Naive thymus-derived CD8-positive, alpha-beta T cell (primary cell): ENCODE data around the gene C17orf50. TPM values are rescaled to one million over a fixed set of nuclear protein-coding genes. Genes with fewer than 3 reads are reported as not detected.
A peak's percentile ranks its signal among the peaks of the same experiment; 100 is the strongest.

ENCODE experiments used
- ATAC-seq, 2 donors: fragments of 150-1000 bp; cut with Tn5 transposase in 1 of 2; sonication (Bioruptor Pico), chemical (Tn5 transposase) in 1 of 2; 1 replicate in 1 of 2; 2 replicates in 1 of 2; pipeline ENCODE4 v1.10.0; 2021; ENCODE audit warnings: mild to moderate bottlenecking in 2 of 2, moderate library complexity in 2 of 2
- POLR2A ChIA-PET: fragments of 350-600 bp; sonication (Branson Sonifier 250); formaldehyde crosslinking; loops from one replicate; lab custom pipeline; 2021; ENCODE audit warnings: antibody characterized with exemption; lab: Charles Lee
- DNase-seq, 10 donors: peaks; one replicate each; pipeline versions ENCODE4 v3.0.0 to v3.0.0-alpha.2; 2020 to 2022
- H3K27ac Mint-ChIP-seq, 10 donors: one replicate each; pipeline ENCODE4 v1.8.0; 2020 to 2022; ENCODE audit warnings: mild to moderate bottlenecking in 10 of 10, mixed read lengths in 10 of 10, moderate library complexity in 4 of 10, inconsistent platforms in 1 of 10
- H3K27me3 Mint-ChIP-seq, 5 donors: one replicate each; pipeline ENCODE4 v1.8.0; 2021 to 2022; ENCODE audit warnings: mixed read lengths in 5 of 5
- H3K36me3 Mint-ChIP-seq, 3 donors: one replicate each; pipeline ENCODE4 v1.8.0; 2020 to 2022; ENCODE audit warnings: mixed read lengths in 3 of 3, mild to moderate bottlenecking in 2 of 3, inconsistent platforms in 1 of 3
- H3K4me1 Mint-ChIP-seq, 4 donors: one replicate each; pipeline ENCODE4 v1.8.0; 2021 to 2022; ENCODE audit warnings: mixed read lengths in 4 of 4
- H3K4me3 Mint-ChIP-seq, 10 donors: one replicate each; pipeline ENCODE4 v1.8.0; 2020 to 2022; ENCODE audit warnings: mild to moderate bottlenecking in 10 of 10, mixed read lengths in 10 of 10, moderate library complexity in 6 of 10, inconsistent platforms in 1 of 10
- H3K9me3 Mint-ChIP-seq, 9 donors: one replicate each; pipeline ENCODE4 v1.8.0; 2020 to 2022; ENCODE audit warnings: mixed read lengths in 9 of 9, mild to moderate bottlenecking in 3 of 9, inconsistent platforms in 1 of 9, moderate library complexity in 1 of 9
- polyA plus RNA-seq, 3 donors: library from polyadenylated mRNA; unstranded; fragments of 300-500 nt; fragmentation: Illumina TruSeq; gene quantifications; one replicate each; pipeline ENCODE4 v1.2.3, GENCODE V29; 2021
- total RNA-seq, 8 experiments: library from RNA in 2 of 8; stranded (reverse) in 2 of 8; gene quantifications; one replicate each; pipeline ENCODE4 v1.2.3 and lab custom pipeline; 2021 to 2026

C17orf50 gene
- total RNA-seq (under 1 TPM in 1 of 2 experiments, not detected in 1; 0.38 TPM), polyA plus RNA-seq (1 to 10 TPM in 1 of 3 donors, under 1 TPM in 2; 0.20 to 2.1 (median 0.67) TPM), total RNA-seq (lab: John Stamatoyannopoulos, UW) (0 to 0.21 (median 0.04) reads per million in 6 experiments)

GRCh38 chr17:35760587-35760986 is at the start of gene C17orf50:
TSS of gene C17orf50 (plus strand) at chr17:35760887. CDS start at chr17:35760942, 55 bp downstream.
- no peaks in the 10 kb centered on the region for H3K36me3 Mint-ChIP-seq
- ATAC-seq (no peak), DNase-seq (no peak)
- H3K4me3 Mint-ChIP-seq = no peak within 1 kb of the TSS
- no peaks in the 10 kb centered on the region for H3K27me3 Mint-ChIP-seq
- POLR2A ChIA-PET = interaction anchor here (1.0 kb wide), 1 partner anchor 30 kb away, joined by 3 read pairs; no protein-coding TSS in a partner anchor
- H3K4me1 Mint-ChIP-seq = peaks cover 6 to 9% (median 7%) of the 10 kb centered on the region in 4 donors
- peak within 1 kb of the TSS in 1 of 10 donors; percentile 38 for H3K27ac Mint-ChIP-seq
- H3K9me3 Mint-ChIP-seq = no peaks in the 10 kb centered on the region

- POLR2A ChIA-PET = no interaction called here
- peaks cover 16 to 33% (median 32%) of the 10 kb centered on the region in 4 donors for H3K4me1 Mint-ChIP-seq
- H3K9me3 Mint-ChIP-seq = no peaks in the 10 kb centered on the region
- H3K4me3 Mint-ChIP-seq = peak overlapping the region in 1 of 10 donors; percentile 9
- peak overlapping the region in 3 of 10 donors; percentile 37 to 78 (median 71) for H3K27ac Mint-ChIP-seq
- ATAC-seq (no peak), DNase-seq (no peak)
- no peaks in the 10 kb centered on the region for H3K27me3 Mint-ChIP-seq
- peaks cover 0 to 45% (median 14%) of the 10 kb centered on the region in 3 donors for H3K36me3 Mint-ChIP-seq
Observed at GRCh38 chr17:35710950-35711349, 49.7 kb upstream of the C17orf50 start.

DNA sequence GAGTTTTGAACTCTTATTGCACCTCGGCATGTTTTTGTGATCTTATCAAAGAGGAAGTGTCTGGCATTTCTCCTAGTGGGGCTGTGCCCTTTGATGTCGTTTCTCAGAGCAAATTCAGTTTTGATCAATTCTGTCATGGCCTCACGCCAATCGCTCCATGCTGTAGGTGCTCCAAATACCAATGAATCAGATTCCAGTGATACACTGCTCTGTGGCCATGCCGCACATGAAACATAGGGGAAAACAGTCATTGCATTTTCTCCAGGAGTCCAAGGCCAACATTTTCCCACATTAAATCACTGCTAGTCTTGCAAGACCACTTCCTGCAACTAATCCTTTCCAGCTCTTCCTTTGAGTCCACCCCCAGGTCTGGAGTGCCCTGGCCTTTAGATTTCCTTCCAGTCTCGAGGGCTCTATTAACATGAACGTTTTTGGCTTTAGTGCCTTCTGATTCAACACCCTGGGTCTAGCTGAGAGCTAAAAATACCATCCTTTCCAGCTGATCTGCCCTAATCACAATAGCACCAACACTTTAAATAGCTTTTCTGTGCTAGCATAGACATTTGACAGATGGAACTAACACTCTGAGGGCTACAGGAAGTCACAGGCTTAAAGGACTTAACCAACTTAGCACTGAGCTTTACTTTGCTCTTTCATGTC is 47.5 kb upstream of the C17orf50 start:
- POLR2A ChIA-PET = no interaction called here
- H3K4me1 Mint-ChIP-seq = peaks cover 7 to 22% (median 17%) of the 10 kb centered on the region in 4 donors
- peak; percentile 23 to 49 for ATAC-seq
- peak overlapping the region in 1 of 10 donors; percentile 43 for H3K27ac Mint-ChIP-seq
- H3K27me3 Mint-ChIP-seq = no peaks in the 10 kb centered on the region
- no peaks in the 10 kb centered on the region for H3K9me3 Mint-ChIP-seq
- no peak for DNase-seq
- no peak overlapping the region for H3K4me3 Mint-ChIP-seq
- peaks cover 0 to 54% (median 22%) of the 10 kb centered on the region in 3 donors for H3K36me3 Mint-ChIP-seq

DNA sequence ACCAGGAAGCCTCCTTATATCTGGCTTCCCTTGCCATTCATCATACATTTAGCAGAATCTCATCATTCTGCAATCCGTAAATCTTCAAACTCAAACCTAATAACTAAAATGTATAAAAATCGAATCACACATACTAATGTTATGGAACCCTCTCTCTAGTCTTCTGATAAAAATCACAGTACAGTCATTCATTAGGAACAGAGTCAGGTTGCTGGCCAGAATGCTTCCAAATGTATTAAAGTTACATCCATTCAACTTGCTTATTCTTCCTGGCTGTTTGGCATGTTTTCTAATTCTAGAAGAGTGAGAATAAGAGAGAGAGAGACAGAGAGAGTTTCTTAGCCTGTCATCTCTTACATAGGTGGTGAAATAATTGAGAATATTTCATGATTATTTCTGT is 45.7 kb upstream of the C17orf50 start:
- ATAC-seq (no peak), DNase-seq (no peak)
- Mint-ChIP-seq H3K9me3 (no peaks in the 10 kb centered on the region), H3K36me3 (peaks cover 0 to 55% (median 28%) of the 10 kb centered on the region in 3 donors), H3K4me3 (no peak overlapping the region), H3K27me3 (no peaks in the 10 kb centered on the region), H3K27ac (no peak overlapping the region), H3K4me1 (peaks cover 0 to 12% (median 7%) of the 10 kb centered on the region in 4 donors)
- POLR2A ChIA-PET = no interaction called here

DNA sequence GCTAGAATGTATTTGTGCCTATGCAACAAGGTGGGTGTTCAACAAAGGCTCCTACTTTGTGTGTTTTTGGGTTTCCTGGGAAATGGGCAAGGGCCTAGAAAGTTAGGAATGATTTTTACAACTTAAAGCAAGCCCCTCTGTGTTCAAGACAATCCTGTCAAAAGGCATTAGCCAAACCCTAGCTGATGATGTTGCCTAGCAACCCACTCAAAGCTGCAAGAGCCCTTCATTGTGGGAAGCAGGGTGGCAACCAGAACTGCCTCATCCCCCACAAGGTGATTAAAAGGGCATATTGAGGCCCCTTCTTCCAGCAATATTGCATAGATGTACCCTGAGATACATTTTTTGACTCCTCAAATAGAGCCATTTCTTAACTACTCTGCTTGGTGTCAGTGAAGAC is 45.3 kb upstream of the C17orf50 start:
- H3K36me3 Mint-ChIP-seq = peaks cover 0 to 54% (median 26%) of the 10 kb centered on the region in 3 donors
- no peak overlapping the region for H3K27ac Mint-ChIP-seq
- POLR2A ChIA-PET = no interaction called here
- DNase-seq (no peak), ATAC-seq (no peak)
- H3K27me3 Mint-ChIP-seq = no peaks in the 10 kb centered on the region
- H3K4me3 Mint-ChIP-seq = no peak overlapping the region
- peaks cover 0 to 10% (median 7%) of the 10 kb centered on the region in 4 donors for H3K4me1 Mint-ChIP-seq
- H3K9me3 Mint-ChIP-seq = no peaks in the 10 kb centered on the region

- Mint-ChIP-seq H3K4me3 (no peak overlapping the region), H3K4me1 (peaks cover 0 to 8% (median 6%) of the 10 kb centered on the region in 4 donors), H3K9me3 (no peaks in the 10 kb centered on the region), H3K27ac (no peak overlapping the region), H3K36me3 (peaks cover 0 to 52% (median 24%) of the 10 kb centered on the region in 3 donors), H3K27me3 (no peaks in the 10 kb centered on the region)
- POLR2A ChIA-PET = no interaction called here
- ATAC-seq (no peak), DNase-seq (no peak)
Observed at GRCh38 chr17:35716173-35716572, 44.5 kb upstream of the C17orf50 start.

DNA sequence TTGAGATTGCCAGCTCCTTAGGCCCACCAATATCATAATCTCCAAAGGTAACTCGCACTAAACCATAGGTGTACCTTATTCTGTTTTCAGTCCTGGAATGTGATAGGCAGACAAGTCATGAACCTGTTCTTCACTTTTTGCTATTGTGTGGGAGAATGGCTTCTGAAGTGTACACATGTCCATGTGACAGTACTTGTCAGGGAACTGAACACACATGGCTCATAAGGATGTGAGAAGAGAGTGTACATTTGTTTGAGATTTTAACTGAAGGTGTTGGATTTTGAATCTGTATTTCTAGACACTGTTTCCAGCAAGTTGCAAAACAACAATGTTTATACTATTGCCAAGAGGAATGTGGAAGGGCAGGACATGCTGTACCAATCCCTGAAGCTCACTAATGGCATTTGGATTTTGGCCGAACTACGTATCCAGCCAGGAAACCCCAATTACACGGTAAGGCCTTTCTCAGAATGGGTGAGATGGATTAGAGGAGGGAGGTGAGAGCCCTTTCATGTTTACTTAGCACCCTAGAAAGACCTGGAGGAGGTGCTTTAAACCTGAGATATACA is 43.7 kb upstream of the C17orf50 start:
- peak overlapping the region in 1 of 10 donors; percentile 55 for H3K27ac Mint-ChIP-seq
- no peak overlapping the region for H3K4me3 Mint-ChIP-seq
- ATAC-seq (no peak), DNase-seq (no peak)
- POLR2A ChIA-PET = no interaction called here
- H3K27me3 Mint-ChIP-seq = no peaks in the 10 kb centered on the region
- H3K36me3 Mint-ChIP-seq = peaks cover 0 to 53% (median 23%) of the 10 kb centered on the region in 3 donors
- H3K4me1 Mint-ChIP-seq = peaks cover 0 to 5% (median 2%) of the 10 kb centered on the region in 4 donors
- H3K9me3 Mint-ChIP-seq = no peaks in the 10 kb centered on the region

GRCh38 chr17:35717475-35717874 is 43.2 kb upstream of the C17orf50 start:
- H3K36me3 Mint-ChIP-seq = peaks cover 0 to 57% (median 23%) of the 10 kb centered on the region in 3 donors
- ATAC-seq (no peak), DNase-seq (no peak)
- peaks cover 0 to 5% (median 0%) of the 10 kb centered on the region in 4 donors for H3K4me1 Mint-ChIP-seq
- POLR2A ChIA-PET = no interaction called here
- no peaks in the 10 kb centered on the region for H3K9me3 Mint-ChIP-seq
- H3K27ac Mint-ChIP-seq = no peak overlapping the region
- no peak overlapping the region for H3K4me3 Mint-ChIP-seq
- no peaks in the 10 kb centered on the region for H3K27me3 Mint-ChIP-seq

DNA sequence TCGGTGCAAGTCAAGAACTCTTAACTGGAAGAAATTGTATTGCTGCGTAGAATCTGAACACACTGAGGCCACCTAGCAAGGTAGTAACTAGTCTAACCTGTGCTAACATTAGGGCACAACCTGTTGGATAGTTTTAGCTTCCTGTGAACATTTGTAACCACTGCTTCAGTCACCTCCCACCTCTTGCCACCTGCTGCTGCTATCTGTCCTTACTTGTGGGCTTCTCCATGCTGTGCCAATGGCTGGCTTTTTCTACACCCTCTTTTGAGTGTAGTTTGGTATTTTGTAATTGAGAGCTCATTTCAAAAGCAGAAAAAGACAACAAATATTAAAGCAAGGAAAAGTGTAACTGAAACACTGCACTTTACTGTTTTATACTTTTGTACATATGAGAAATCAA is 37.0 kb upstream of the C17orf50 start:
- no peak for DNase-seq
- peaks cover 0 to 7% (median 0%) of the 10 kb centered on the region in 4 donors for H3K4me1 Mint-ChIP-seq
- no peak for ATAC-seq
- peaks cover 15 to 69% (median 27%) of the 10 kb centered on the region in 3 donors for H3K36me3 Mint-ChIP-seq
- H3K27me3 Mint-ChIP-seq = no peaks in the 10 kb centered on the region
- POLR2A ChIA-PET = interaction anchor here (1.7 kb wide), 1 partner anchor 8 kb away, joined by 4 read pairs; the partner anchor contains the start of gene RASL10B
- no peak overlapping the region for H3K27ac Mint-ChIP-seq
- H3K4me3 Mint-ChIP-seq = peak overlapping the region in 1 of 10 donors; percentile 16
- no peaks in the 10 kb centered on the region for H3K9me3 Mint-ChIP-seq

GRCh38 chr17:35725058-35725457 is 35.6 kb upstream of the C17orf50 start:
- Mint-ChIP-seq H3K27me3 (no peaks in the 10 kb centered on the region), H3K4me1 (peaks cover 5 to 9% (median 7%) of the 10 kb centered on the region in 4 donors), H3K36me3 (peaks cover 15 to 58% (median 22%) of the 10 kb centered on the region in 3 donors), H3K4me3 (no peak overlapping the region), H3K9me3 (no peaks in the 10 kb centered on the region), H3K27ac (peak overlapping the region in 1 of 10 donors; percentile 22)
- DNase-seq = no peak
- ATAC-seq = no peak
- POLR2A ChIA-PET = no interaction called here

DNA sequence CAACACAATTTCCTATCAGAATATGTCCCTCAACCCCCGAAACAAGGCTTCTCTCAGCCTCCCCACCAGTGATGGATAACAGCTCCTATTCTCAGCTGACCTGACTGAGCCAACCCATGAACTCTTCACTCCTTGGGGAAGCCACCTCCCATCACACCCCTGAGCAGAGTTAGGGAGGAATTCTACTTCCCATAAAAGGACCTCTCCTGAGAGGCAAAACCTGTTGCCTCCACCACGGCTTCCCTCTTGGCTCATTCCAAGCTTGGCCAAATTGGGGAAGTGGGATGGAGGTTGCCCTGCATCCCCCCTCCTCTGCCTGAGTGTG is 34.9 kb upstream of the C17orf50 start:
- POLR2A ChIA-PET = no interaction called here

GRCh38 chr17:35726127-35726952 is 34.3 kb upstream of the C17orf50 start:
- Mint-ChIP-seq H3K4me3 (no peak overlapping the region), H3K4me1 (peaks cover 14 to 22% (median 18%) of the 10 kb centered on the region in 4 donors), H3K36me3 (peaks cover 15 to 48% (median 19%) of the 10 kb centered on the region in 3 donors), H3K27ac (peak overlapping the region in 2 of 10 donors; percentile 44 to 56), H3K27me3 (peaks cover 0 to 2% (median 0%) of the 10 kb centered on the region in 5 donors), H3K9me3 (no peaks in the 10 kb centered on the region)
- POLR2A ChIA-PET = no interaction called here
- DNase-seq = no peak
- no peak for ATAC-seq

More for the DNA sequence above, 34.9 kb upstream of the C17orf50 start:
- DNase-seq (no peak), ATAC-seq (no peak)
- Mint-ChIP-seq H3K4me1 (peaks cover 10 to 16% (median 13%) of the 10 kb centered on the region in 4 donors), H3K27me3 (peaks cover 0 to 2% (median 0%) of the 10 kb centered on the region in 5 donors), H3K27ac (peak overlapping the region in 2 of 10 donors; percentile 30 to 56), H3K9me3 (no peaks in the 10 kb centered on the region), H3K4me3 (no peak overlapping the region), H3K36me3 (peaks cover 15 to 54% (median 20%) of the 10 kb centered on the region in 3 donors)
